Measurements from ENCODE around the gene RABGGTA. TPM values are rescaled to one million over a fixed set of nuclear protein-coding genes. Genes with fewer than 3 reads are reported as not detected.

The RABGGTA gene
- total RNA-seq, 1 donor from 2014 or later, result 70.5 TPM

- Mint-ChIP-seq H3K4me3 (peak overlapping the region; percentile 63), H3K9me3 (no peaks in the 10 kb centered on the region), H3K4me1 (peaks cover 73% of the 10 kb centered on the region), H3K36me3 (ENCODE audit: low read depth) (no peaks in the 10 kb centered on the region), H3K27ac (peak overlapping the region; percentile 90), H3K27me3 (no peaks in the 10 kb centered on the region)
- TF ChIP-seq CTCF (IDR thresholded peaks at IDR 0.05), result no peak
- intact Hi-C loops (cut with micrococcal nuclease), result loop anchor here (1.0 to 2.0 kb wide), 5 partner anchors 8 to 37 kb away; partner anchors contain the start of genes RABGGTA and TINF2
- POLR2A ChIA-PET, result interaction anchor here (0.6 to 5.0 kb wide), 18 partner anchors 9 to 166 kb away, joined by 3 to 80 read pairs (median 6); partner anchors contain the start of genes CHMP4A, DCAF11, DHRS1 and IPO4
- CTCF ChIA-PET, result interaction anchor here (1.1 to 6.3 kb wide), 10 partner anchors 9 to 152 kb away, joined by 3 to 64 read pairs (median 11); partner anchors contain the start of genes CIDEB, DHRS1, LTB4R and LTB4R2
- ATAC-seq (ENCODE audit: low read depth) (peak; percentile 89), DNase-seq (peak; percentile 54)
Observed at GRCh38 chr14:24279301-24280186, 8.1 kb upstream of the RABGGTA start.

GRCh38 chr14:24278424-24278823 lies 7.0 kb upstream of the RABGGTA start:
- ATAC-seq (ENCODE audit: low read depth), result no peak
- peak overlapping the region; percentile 24 for H3K4me3 Mint-ChIP-seq
- intact Hi-C loops (cut with micrococcal nuclease), result loop anchor here (2.0 kb wide), 1 partner anchor 36 kb away; the partner anchor contains the start of gene TINF2
- no peak for TF ChIP-seq CTCF (IDR thresholded peaks at IDR 0.05)
- peak overlapping the region; percentile 90 for H3K27ac Mint-ChIP-seq
- no peaks in the 10 kb centered on the region for H3K9me3 Mint-ChIP-seq
- no peaks in the 10 kb centered on the region for H3K36me3 Mint-ChIP-seq (ENCODE audit: low read depth)
- DNase-seq, result no peak
- ChIA-PET CTCF (interaction anchor here (2.1 to 6.3 kb wide), 5 partner anchors 12 to 153 kb away, joined by 8 to 64 read pairs (median 13); partner anchors contain the start of genes CIDEB, LTB4R, LTB4R2 and TINF2), POLR2A (interaction anchor here (0.6 to 5.0 kb wide), 11 partner anchors 12 to 977 kb away, joined by 3 to 80 read pairs (median 9); partner anchors contain the start of genes CHMP4A, DHRS1, LTB4R and MDP1)
- no peaks in the 10 kb centered on the region for H3K27me3 Mint-ChIP-seq
- peaks cover 84% of the 10 kb centered on the region for H3K4me1 Mint-ChIP-seq

- ChIA-PET POLR2A (interaction anchor here (0.6 to 5.0 kb wide), 13 partner anchors 13 to 976 kb away, joined by 3 to 80 read pairs (median 4); partner anchors contain the start of genes CHMP4A, DHRS1, IPO4 and IRF9), CTCF (interaction anchor here (0.8 to 6.3 kb wide), 3 partner anchors 18 to 56 kb away, joined by 3 to 64 read pairs (median 13); partner anchors contain the start of gene TINF2)
- DNase-seq, result no peak
- peaks cover 91% of the 10 kb centered on the region for H3K4me1 Mint-ChIP-seq
- intact Hi-C loops (cut with micrococcal nuclease), result loop anchor here (2.0 kb wide), 1 partner anchor 35 kb away; the partner anchor contains the start of gene TINF2
- no peak for ATAC-seq (ENCODE audit: low read depth)
- H3K9me3 Mint-ChIP-seq, result no peaks in the 10 kb centered on the region
- H3K27ac Mint-ChIP-seq, result peak overlapping the region; percentile 90
- H3K36me3 Mint-ChIP-seq (ENCODE audit: low read depth), result no peaks in the 10 kb centered on the region
- peak overlapping the region; percentile 24 for H3K4me3 Mint-ChIP-seq
- TF ChIP-seq CTCF (IDR thresholded peaks at IDR 0.05), result no peak
- H3K27me3 Mint-ChIP-seq, result no peaks in the 10 kb centered on the region
Observed at GRCh38 chr14:24277606-24278321, 6.4 kb upstream of the RABGGTA start.

GRCh38 chr14:24277071-24277470 lies 5.7 kb upstream of the RABGGTA start:
- Mint-ChIP-seq H3K4me3 (peak overlapping the region; percentile 3), H3K27ac (peak overlapping the region; percentile 90)
- DNase-seq, result no peak

More at GRCh38 chr14:24277071-24277470, 5.7 kb upstream of the RABGGTA start:
- H3K36me3 Mint-ChIP-seq (ENCODE audit: low read depth), result no peaks in the 10 kb centered on the region
- no peak for TF ChIP-seq CTCF (IDR thresholded peaks at IDR 0.05)
- no peak for ATAC-seq (ENCODE audit: low read depth)
- H3K9me3 Mint-ChIP-seq, result no peaks in the 10 kb centered on the region
- H3K4me1 Mint-ChIP-seq, result peaks cover 92% of the 10 kb centered on the region
- no peaks in the 10 kb centered on the region for H3K27me3 Mint-ChIP-seq
- POLR2A ChIA-PET, result interaction anchor here (0.8 to 5.0 kb wide), 9 partner anchors 21 to 155 kb away, joined by 3 to 80 read pairs (median 4); partner anchors contain the start of genes CHMP4A, DHRS1, IRF9 and LTB4R
- CTCF ChIA-PET, result interaction anchor here (0.8 to 6.3 kb wide), 3 partner anchors 19 to 56 kb away, joined by 3 to 64 read pairs (median 13); partner anchors contain the start of gene TINF2
- intact Hi-C loops (cut with micrococcal nuclease), result no loop called here

All from activated B cell treated with CpG ODN at 0.5 μM for 24 hours (primary cell).